A673 (cell line): Measurements from ENCODE around the gene PMPCA.

Source experiments
- EZH2 ChIP-seq: fragments of 200-600 bp; sonication (generic); IDR thresholded peaks from 2 replicates; pipeline ENCODE4 v1.6.1; 2017; ENCODE audit warnings: borderline replicate concordance, low read depth, mild to moderate bottlenecking, mixed read lengths, antibody characterized with exemption, low read length; ENCODE audit not compliant: poor library complexity, severe bottlenecking
- TF ChIP-seq, protein P1 (sequence below): fragments of 300-800, 200-600 bp; sonication (generic); conservative IDR thresholded peaks from 2 replicates; pipeline ENCODE4 v1.5.1; 2017; ENCODE audit warnings: low read depth, mild to moderate bottlenecking, antibody characterized with exemption, low read length, moderate library complexity, mixed read lengths

DNA sequence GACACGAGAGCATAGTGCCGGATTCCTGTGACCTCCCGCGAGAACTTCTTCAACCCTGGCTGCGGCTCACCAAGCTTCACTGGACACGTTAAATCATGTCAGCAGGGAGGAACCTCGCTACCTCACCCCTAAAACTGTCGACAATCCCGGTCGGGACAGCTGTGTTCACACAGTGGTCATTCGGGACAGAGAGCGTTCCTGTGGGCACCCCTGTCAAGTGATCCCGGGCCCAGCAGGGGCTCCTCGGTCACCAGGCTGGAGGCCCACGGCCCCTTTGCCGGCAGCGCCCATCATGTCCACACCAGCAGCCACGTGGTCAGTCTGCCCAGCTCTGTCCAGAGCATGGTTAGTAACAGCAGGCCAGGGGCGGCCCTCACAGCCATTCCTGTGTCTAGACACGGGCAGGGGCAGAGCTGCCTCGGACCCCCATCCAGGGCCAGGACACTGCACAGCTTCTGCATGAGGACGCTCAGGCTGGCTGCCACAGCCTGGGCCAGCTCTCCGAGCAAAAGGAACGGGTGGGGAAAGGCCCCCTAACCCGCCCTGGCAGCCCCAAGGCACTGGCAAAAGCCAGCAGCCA, 25.7 kb downstream of the PMPCA start:
- TF ChIP-seq, protein P1, sequence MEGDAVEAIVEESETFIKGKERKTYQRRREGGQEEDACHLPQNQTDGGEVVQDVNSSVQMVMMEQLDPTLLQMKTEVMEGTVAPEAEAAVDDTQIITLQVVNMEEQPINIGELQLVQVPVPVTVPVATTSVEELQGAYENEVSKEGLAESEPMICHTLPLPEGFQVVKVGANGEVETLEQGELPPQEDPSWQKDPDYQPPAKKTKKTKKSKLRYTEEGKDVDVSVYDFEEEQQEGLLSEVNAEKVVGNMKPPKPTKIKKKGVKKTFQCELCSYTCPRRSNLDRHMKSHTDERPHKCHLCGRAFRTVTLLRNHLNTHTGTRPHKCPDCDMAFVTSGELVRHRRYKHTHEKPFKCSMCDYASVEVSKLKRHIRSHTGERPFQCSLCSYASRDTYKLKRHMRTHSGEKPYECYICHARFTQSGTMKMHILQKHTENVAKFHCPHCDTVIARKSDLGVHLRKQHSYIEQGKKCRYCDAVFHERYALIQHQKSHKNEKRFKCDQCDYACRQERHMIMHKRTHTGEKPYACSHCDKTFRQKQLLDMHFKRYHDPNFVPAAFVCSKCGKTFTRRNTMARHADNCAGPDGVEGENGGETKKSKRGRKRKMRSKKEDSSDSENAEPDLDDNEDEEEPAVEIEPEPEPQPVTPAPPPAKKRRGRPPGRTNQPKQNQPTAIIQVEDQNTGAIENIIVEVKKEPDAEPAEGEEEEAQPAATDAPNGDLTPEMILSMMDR, result no peak
- TF ChIP-seq EZH2, result no peak
